HepG2 (cell line): ENCODE measurements around the gene SH3D19. TPM values are rescaled to one million over a fixed set of nuclear protein-coding genes. Genes with fewer than 3 reads are reported as not detected.
A peak's percentile ranks its signal among the peaks of the same experiment; 100 is the strongest.

Source experiments
- BCL6 ChIP-seq: IDR thresholded peaks from 2 replicates; pipeline ENCODE4 v1.6.1; 2016; ENCODE audit warnings: missing genetic modification reagents, missing compliant biosample characterization
- ERF ChIP-seq: IDR thresholded peaks from 2 replicates; pipeline ENCODE4 v1.6.1; 2018; ENCODE audit warnings: missing biosample characterization, missing genetic modification reagents
- HNF4G ChIP-seq, 2 experiments: sonication (generic) in 1 of 2; formaldehyde crosslinking in 1 of 2; IDR thresholded peaks; 2 replicates each; pipeline versions ENCODE4 v1.4.0 to v1.6.1; 2011 to 2020; ENCODE audit warnings: borderline replicate concordance in 2 of 2, low read depth in 2 of 2, mild to moderate bottlenecking in 2 of 2, low read length in 1 of 2, missing genetic modification reagents in 1 of 2, moderate library complexity in 1 of 2
- HNRNPUL1 ChIP-seq: fragments of 200-400 bp; formaldehyde crosslinking; IDR thresholded peaks from 2 replicates; pipeline ENCODE4 v1.6.1; 2017; ENCODE audit warnings: low read depth, mild to moderate bottlenecking, low read length, moderate library complexity
- HOXD1 ChIP-seq: sonication (generic); formaldehyde crosslinking; IDR thresholded peaks from 2 replicates; pipeline ENCODE4 v1.5.0; 2020; ENCODE audit warnings: missing genetic modification reagents
- KDM3A ChIP-seq: IDR thresholded peaks from 2 replicates; pipeline ENCODE4 v1.6.1; 2018; ENCODE audit warnings: low read depth, missing compliant biosample characterization
- MAFG ChIP-seq: sonication (generic); formaldehyde crosslinking; IDR thresholded peaks from 2 replicates; pipeline ENCODE4 v1.5.1; 2020; ENCODE audit warnings: mild to moderate bottlenecking, missing genetic modification reagents
- MBNL3 ChIP-seq: fragments of 250-450 bp; sonication (Bioruptor Pico); conservative IDR thresholded peaks from 2 replicates; pipeline ENCODE4 v1.8.0; 2022; ENCODE audit warnings: mild to moderate bottlenecking, inconsistent platforms
- NFE2 ChIP-seq: sonication (generic); formaldehyde crosslinking; IDR thresholded peaks from 2 replicates; pipeline ENCODE4 v1.4.0; 2020; ENCODE audit warnings: missing genetic modification reagents
- PRMT3 ChIP-seq: sonication (generic); formaldehyde crosslinking; IDR thresholded peaks from 2 replicates; pipeline ENCODE4 v1.8.1; 2022; ENCODE audit warnings: low read depth, mild to moderate bottlenecking, moderate library complexity, missing genetic modification reagents, borderline replicate concordance
- SOX5 ChIP-seq: IDR thresholded peaks from 2 replicates; pipeline ENCODE4 v1.6.1; 2016; ENCODE audit warnings: borderline replicate concordance
- TAF15 ChIP-seq: fragments of 200-400 bp; formaldehyde crosslinking; IDR thresholded peaks from one replicate; pipeline ENCODE4 v1.6.1; 2018; ENCODE audit warnings: mild to moderate bottlenecking, low read depth, low read length; ENCODE audit not compliant: poor library complexity, severe bottlenecking
- TARDBP ChIP-seq: sonication (generic); formaldehyde crosslinking; IDR thresholded peaks from 2 replicates; pipeline ENCODE4 v1.8.0; 2022; ENCODE audit warnings: mild to moderate bottlenecking, missing genetic modification reagents
- TCF12 ChIP-seq, 2 experiments: fragments of 450-650 bp in 1 of 2; sonication (generic) in 1 of 2; formaldehyde crosslinking in 1 of 2; IDR thresholded peaks; 2 replicates each; pipeline versions ENCODE4 v1.6.1 to v1.8.0; 2017 to 2022; ENCODE audit warnings: antibody characterized with exemption in 1 of 2, mild to moderate bottlenecking in 1 of 2, missing genetic modification reagents in 1 of 2, moderate library complexity in 1 of 2
- THAP11 ChIP-seq: IDR thresholded peaks from 2 replicates; pipeline ENCODE4 v1.6.1; 2016; ENCODE audit warnings: missing biosample characterization, missing genetic modification reagents
- TMF1 ChIP-seq: sonication (generic); formaldehyde crosslinking; IDR thresholded peaks from 2 replicates; pipeline ENCODE4 v1.8.1; 2022; ENCODE audit warnings: low read depth, missing genetic modification reagents
- ZNF20 ChIP-seq: sonication (generic); formaldehyde crosslinking; IDR thresholded peaks from 2 replicates; pipeline ENCODE4 v1.4.0; 2020; ENCODE audit warnings: mild to moderate bottlenecking, moderate library complexity, missing genetic modification reagents
- ZNF441 ChIP-seq: sonication (generic); formaldehyde crosslinking; IDR thresholded peaks from 2 replicates; pipeline ENCODE4 v1.7.0; 2021; ENCODE audit warnings: missing genetic modification reagents, borderline replicate concordance
- ZNF644 ChIP-seq: IDR thresholded peaks from 2 replicates; pipeline ENCODE4 v1.6.1; 2016; ENCODE audit warnings: low read depth
- ZNF724P ChIP-seq: sonication (generic); formaldehyde crosslinking; IDR thresholded peaks from 2 replicates; pipeline ENCODE4 v1.8.0; 2022; ENCODE audit warnings: missing genetic modification reagents, borderline replicate concordance
- ZNF850 ChIP-seq: sonication (generic); formaldehyde crosslinking; conservative IDR thresholded peaks from 2 replicates; pipeline ENCODE4 v1.9.0; 2021; ENCODE audit warnings: mild to moderate bottlenecking, missing genetic modification reagents
- polyA plus RNA-seq, 8 experiments: library from polyadenylated mRNA; depleted of rRNA in 3 of 8; stranded (reverse) in 7 of 8; unstranded in 1 of 8; fragments of >200 nt; fragmentation: Illumina TruSeq in 4 of 8; extraction: Trizol in 4 of 8; gene quantifications; 2 replicates each; pipeline versions ENCODE4 v1.2.1 to v1.2.3, GENCODE V29; 2011 to 2016; ENCODE audit warnings: low read depth in 4 of 8, missing spikeins in 1 of 8, mixed read lengths in 1 of 8; ENCODE audit not compliant: insufficient read depth in 1 of 8
- total RNA-seq, 5 experiments: library from RNA; depleted of rRNA; stranded (reverse); fragments of >200 nt; fragmentation: Illumina TruSeq; extraction: Trizol; gene quantifications; 2 replicates each; pipeline ENCODE4 v1.2.3, GENCODE V29; 2016; ENCODE audit warnings: low read depth in 1 of 5
- TF ChIP-seq, protein P1 (sequence below): sonication (generic); formaldehyde crosslinking; IDR thresholded peaks from 2 replicates; pipeline ENCODE4 v1.4.0; 2020; ENCODE audit warnings: missing genetic modification reagents, borderline replicate concordance
- TF ChIP-seq, protein P2 (sequence below): sonication (generic); formaldehyde crosslinking; IDR thresholded peaks from 2 replicates; pipeline ENCODE4 v1.4.0; 2020; ENCODE audit warnings: mild to moderate bottlenecking, missing genetic modification reagents

The SH3D19 gene
- total and polyA plus RNA-seq, 2 of the 13 experiments (the other 11 are each of a cell fraction or from before 2014, with no cell fraction given): 31.2 to 38.0 TPM

DNA sequence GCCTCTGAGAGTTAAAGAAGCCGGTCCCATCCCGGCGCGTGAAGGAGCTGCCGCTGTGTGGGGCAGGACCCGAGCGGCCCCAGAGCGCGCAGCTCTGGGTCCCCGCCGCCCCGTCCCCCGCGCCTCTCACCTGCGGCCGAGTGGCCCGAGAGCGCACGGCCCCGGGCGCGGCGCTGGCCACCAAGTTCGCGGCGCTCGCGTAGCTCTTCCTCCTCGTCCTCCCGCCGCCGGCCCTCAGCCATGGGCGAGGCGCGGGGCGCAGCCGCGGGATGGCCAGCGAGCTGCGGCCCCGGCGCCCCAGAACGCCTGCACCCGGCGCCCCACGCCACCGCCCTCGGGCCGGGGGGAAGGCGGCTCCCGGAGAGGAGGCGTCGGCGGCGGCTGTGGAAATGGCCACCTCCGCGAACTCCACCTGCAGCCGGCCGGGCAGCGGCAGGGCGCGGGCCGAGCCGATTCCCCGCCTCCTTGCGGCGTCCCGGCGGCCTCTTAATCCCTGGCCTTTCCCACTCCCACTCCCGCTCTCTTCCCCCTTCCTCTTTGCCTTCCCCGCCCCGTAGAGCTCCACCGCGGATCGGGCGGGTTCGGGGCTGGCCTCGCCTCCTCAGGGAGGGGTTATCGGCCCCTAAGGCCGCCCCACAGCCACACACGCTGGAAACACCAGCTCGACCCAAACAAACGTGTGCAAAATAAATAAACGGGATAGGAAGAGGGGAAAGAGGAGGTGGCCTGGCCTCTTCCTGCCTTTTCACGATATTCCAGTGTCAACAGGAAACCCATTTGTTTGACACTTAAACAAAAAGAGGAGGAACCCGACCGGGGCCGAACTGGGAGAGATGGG lies at the start of gene SH3D19 (continued):
- TF ChIP-seq, protein P1, sequence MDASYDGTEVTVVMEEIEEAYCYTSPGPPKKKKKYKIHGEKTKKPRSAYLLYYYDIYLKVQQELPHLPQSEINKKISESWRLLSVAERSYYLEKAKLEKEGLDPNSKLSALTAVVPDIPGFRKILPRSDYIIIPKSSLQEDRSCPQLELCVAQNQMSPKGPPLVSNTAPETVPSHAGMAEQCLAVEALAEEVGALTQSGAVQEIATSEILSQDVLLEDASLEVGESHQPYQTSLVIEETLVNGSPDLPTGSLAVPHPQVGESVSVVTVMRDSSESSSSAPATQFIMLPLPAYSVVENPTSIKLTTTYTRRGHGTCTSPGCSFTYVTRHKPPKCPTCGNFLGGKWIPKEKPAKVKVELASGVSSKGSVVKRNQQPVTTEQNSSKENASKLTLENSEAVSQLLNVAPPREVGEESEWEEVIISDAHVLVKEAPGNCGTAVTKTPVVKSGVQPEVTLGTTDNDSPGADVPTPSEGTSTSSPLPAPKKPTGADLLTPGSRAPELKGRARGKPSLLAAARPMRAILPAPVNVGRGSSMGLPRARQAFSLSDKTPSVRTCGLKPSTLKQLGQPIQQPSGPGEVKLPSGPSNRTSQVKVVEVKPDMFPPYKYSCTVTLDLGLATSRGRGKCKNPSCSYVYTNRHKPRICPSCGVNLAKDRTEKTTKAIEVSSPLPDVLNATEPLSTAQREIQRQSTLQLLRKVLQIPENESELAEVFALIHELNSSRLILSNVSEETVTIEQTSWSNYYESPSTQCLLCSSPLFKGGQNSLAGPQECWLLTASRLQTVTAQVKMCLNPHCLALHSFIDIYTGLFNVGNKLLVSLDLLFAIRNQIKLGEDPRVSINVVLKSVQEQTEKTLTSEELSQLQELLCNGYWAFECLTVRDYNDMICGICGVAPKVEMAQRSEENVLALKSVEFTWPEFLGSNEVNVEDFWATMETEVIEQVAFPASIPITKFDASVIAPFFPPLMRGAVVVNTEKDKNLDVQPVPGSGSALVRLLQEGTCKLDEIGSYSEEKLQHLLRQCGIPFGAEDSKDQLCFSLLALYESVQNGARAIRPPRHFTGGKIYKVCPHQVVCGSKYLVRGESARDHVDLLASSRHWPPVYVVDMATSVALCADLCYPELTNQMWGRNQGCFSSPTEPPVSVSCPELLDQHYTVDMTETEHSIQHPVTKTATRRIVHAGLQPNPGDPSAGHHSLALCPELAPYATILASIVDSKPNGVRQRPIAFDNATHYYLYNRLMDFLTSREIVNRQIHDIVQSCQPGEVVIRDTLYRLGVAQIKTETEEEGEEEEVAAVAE (CRISPR knock-in tag): peak; percentile 32; the same call in 1 of the 2 replicates
- TF ChIP-seq MBNL3 (CRISPR knock-in tag) (no peak), ZNF20 (CRISPR knock-in tag) (no peak), SOX5 (CRISPR knock-in tag) (peak; percentile 93; the same call in 1 of the 2 replicates), HNF4G (IDR thresholded peaks at IDR 0.05; ENCODE audit: borderline replicate concordance, low read depth, low read length) (no peak), HNF4G (CRISPR knock-in tag; IDR thresholded peaks at IDR 0.05; ENCODE audit: borderline replicate concordance, low read depth) (peak; percentile 61; the same call in 1 of the 2 replicates), BCL6 (CRISPR knock-in tag) (peak; percentile 85), ZNF441 (CRISPR knock-in tag) (peak; percentile 11), TCF12 (IDR thresholded peaks at IDR 0.05) (no peak), TCF12 (CRISPR knock-in tag; IDR thresholded peaks at IDR 0.05) (peak; percentile 94), MAFG (CRISPR knock-in tag) (no peak), TARDBP (CRISPR knock-in tag) (peak; percentile 89; the same call in 1 of the 2 replicates), TMF1 (CRISPR knock-in tag) (peak; percentile 47; the same call in 1 of the 2 replicates), ERF (CRISPR knock-in tag) (peak; percentile 89), NFE2 (no peak), ZNF724P (CRISPR knock-in tag) (no peak; the same call in 1 of the 2 replicates), PRMT3 (CRISPR knock-in tag) (no peak), KDM3A (CRISPR knock-in tag) (peak; percentile 19; the same call in 1 of the 2 replicates), HNRNPUL1 (no peak), TAF15 (no peak), ZNF644 (CRISPR knock-in tag) (peak; percentile 95), ZNF850 (CRISPR knock-in tag) (0 out of 2 replicates have a peak, but pooled peaks have one; percentile 52), THAP11 (peak; percentile 66), HOXD1 (CRISPR knock-in tag) (peak; percentile 77; the same call in 1 of the 2 replicates)
- TF ChIP-seq, protein P2, sequence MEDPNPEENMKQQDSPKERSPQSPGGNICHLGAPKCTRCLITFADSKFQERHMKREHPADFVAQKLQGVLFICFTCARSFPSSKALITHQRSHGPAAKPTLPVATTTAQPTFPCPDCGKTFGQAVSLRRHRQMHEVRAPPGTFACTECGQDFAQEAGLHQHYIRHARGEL (CRISPR knock-in tag): no peak
